ENCODE measurements around the gene KLHL14.

DNA sequence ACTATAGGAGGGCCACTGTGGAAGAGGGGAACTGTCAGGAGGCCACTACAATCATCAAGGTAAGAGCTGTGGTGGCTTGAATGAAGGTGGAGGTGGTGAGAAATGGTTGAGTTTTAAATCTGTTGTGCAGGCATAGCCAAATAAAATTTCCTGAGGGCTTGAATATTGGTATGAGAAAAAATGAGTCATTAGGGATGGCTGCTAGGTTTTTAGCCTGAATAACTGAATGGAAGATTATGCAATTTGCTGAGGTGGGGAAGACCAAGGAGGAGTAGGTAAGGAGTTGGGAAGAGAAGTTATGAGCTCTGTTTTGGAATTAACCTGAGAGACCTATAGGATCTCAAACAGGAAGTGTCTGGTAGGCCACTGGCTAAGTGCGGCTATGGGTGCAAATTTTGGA lies 84.0 kb downstream of the KLHL14 start:
- TF ChIP-seq, protein P1, sequence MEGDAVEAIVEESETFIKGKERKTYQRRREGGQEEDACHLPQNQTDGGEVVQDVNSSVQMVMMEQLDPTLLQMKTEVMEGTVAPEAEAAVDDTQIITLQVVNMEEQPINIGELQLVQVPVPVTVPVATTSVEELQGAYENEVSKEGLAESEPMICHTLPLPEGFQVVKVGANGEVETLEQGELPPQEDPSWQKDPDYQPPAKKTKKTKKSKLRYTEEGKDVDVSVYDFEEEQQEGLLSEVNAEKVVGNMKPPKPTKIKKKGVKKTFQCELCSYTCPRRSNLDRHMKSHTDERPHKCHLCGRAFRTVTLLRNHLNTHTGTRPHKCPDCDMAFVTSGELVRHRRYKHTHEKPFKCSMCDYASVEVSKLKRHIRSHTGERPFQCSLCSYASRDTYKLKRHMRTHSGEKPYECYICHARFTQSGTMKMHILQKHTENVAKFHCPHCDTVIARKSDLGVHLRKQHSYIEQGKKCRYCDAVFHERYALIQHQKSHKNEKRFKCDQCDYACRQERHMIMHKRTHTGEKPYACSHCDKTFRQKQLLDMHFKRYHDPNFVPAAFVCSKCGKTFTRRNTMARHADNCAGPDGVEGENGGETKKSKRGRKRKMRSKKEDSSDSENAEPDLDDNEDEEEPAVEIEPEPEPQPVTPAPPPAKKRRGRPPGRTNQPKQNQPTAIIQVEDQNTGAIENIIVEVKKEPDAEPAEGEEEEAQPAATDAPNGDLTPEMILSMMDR (IDR thresholded peaks at IDR 0.05; ENCODE audit: extremely low read depth in 1 of 2, insufficient read depth in 1 of 2, low read depth in 1 of 2, low read length in 2 of 2), result no peak
- TF ChIP-seq, protein P2, sequence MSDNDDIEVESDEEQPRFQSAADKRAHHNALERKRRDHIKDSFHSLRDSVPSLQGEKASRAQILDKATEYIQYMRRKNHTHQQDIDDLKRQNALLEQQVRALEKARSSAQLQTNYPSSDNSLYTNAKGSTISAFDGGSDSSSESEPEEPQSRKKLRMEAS (IDR thresholded peaks at IDR 0.05; ENCODE audit: insufficient read depth, insufficient read length), result no peak
- TF ChIP-seq FOS (IDR thresholded peaks at IDR 0.05; ENCODE audit: borderline replicate concordance, insufficient read depth, low read length), result no peak
- no peak for TF ChIP-seq POLR2A (IDR thresholded peaks at IDR 0.05; ENCODE audit: low read depth, low read length)
